Coronary artery (tissue), 2 donors: ENCODE results near the gene GLT1D1.

Experiments used
- DNase-seq: peaks from one replicate; pipeline ENCODE4 v3.0.0-alpha.2; 2017; ENCODE audit warnings: low spot score
- H3K27ac ChIP-seq, 2 donors: fragments of 200-600 bp; sonication (generic); one replicate each; pipeline ENCODE4 v1.5.1; 2016 to 2019
- H3K4me3 ChIP-seq: fragments of 200-600 bp; sonication (generic); 2 replicates; pipeline ENCODE4 v1.5.1; 2016; ENCODE audit warnings: mild to moderate bottlenecking, moderate library complexity
- TF ChIP-seq, protein P1 (sequence below): fragments of 200-600 bp; sonication (generic); IDR thresholded peaks from one replicate; pipeline ENCODE4 v1.5.1; 2019; ENCODE audit warnings: antibody characterized with exemption

Gene GLT1D1

DNA sequence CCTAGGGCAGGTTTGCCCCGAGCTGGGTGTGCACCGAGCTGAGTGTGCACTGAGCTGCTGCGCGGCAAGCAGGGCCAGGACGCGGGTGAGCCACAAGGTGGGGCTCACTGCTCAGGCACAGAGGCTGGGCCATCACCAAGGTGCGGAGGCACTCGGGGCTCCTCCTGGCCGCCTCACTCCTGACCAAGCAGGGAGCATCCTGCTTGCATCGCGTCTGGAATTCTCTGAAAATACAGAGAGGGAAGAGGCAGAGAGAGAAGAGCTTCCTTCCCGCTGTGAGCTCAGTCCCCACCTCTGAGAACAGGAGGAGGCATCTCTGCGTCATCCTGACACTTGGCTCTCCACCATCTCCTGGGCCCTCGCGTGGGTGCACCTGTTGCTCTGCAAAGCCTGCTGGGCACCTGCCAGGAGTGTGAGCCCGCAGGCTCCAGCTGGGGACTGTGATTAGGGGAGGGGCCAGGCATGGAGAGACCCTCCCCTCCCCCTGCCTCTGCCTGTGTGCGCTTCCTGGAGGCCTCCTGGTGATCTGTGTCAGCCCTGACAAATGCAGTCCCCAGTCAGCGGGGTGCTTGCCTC, 116.3 kb downstream of the GLT1D1 start:
- no peak overlapping the region for H3K4me3 ChIP-seq
- no peak for DNase-seq

DNA sequence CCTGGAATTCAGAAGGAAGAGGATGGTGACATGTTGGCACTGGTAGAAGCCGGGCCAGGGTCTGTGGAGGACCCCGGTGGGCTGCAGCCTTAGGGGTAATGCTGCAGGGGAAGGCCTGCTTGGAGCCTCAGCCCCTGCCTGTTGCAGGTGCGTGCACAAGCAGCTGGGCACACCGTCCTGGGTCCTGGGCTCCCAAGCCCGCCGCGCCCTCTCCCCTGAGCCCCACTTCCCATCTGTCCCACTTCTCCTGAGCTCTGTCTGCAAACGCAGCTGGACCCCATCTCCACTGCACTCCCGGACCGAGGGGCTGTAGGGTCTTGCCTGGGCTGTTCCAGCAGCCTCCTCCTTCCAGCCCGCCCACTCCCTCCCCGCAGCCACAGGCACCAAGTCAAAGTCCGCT, 116.8 kb downstream of the GLT1D1 start:
- DNase-seq, result no peak
- TF ChIP-seq, protein P1, sequence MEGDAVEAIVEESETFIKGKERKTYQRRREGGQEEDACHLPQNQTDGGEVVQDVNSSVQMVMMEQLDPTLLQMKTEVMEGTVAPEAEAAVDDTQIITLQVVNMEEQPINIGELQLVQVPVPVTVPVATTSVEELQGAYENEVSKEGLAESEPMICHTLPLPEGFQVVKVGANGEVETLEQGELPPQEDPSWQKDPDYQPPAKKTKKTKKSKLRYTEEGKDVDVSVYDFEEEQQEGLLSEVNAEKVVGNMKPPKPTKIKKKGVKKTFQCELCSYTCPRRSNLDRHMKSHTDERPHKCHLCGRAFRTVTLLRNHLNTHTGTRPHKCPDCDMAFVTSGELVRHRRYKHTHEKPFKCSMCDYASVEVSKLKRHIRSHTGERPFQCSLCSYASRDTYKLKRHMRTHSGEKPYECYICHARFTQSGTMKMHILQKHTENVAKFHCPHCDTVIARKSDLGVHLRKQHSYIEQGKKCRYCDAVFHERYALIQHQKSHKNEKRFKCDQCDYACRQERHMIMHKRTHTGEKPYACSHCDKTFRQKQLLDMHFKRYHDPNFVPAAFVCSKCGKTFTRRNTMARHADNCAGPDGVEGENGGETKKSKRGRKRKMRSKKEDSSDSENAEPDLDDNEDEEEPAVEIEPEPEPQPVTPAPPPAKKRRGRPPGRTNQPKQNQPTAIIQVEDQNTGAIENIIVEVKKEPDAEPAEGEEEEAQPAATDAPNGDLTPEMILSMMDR, result no peak
- no peak overlapping the region for H3K27ac ChIP-seq
- no peak overlapping the region for H3K4me3 ChIP-seq

More for the DNA sequence above, 116.3 kb downstream of the GLT1D1 start:
- no peak overlapping the region for H3K27ac ChIP-seq
- TF ChIP-seq, protein P1, result no peak

DNA sequence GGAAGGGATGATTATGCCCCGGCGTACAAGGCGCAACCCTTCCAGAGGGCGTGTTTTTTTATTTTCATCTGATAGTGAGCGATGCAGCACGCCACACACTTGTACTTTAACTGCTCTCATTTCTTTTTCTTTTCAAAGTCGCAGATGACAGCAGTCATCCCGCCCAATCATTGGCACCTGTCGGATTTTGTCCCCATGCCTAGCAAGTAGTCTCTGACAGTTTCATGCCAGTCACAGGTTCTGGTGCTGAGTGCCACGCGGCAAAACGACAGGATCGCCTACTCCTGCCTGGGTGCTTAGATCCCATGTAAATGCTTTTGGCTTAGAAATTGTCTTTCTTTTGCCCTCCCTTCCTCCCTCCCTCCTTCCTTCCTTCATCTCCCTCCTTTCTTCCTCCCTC, 117.7 kb downstream of the GLT1D1 start:
- TF ChIP-seq, protein P1, result no peak
- H3K27ac ChIP-seq, result no peak overlapping the region
- DNase-seq, result no peak
- no peak overlapping the region for H3K4me3 ChIP-seq

DNA sequence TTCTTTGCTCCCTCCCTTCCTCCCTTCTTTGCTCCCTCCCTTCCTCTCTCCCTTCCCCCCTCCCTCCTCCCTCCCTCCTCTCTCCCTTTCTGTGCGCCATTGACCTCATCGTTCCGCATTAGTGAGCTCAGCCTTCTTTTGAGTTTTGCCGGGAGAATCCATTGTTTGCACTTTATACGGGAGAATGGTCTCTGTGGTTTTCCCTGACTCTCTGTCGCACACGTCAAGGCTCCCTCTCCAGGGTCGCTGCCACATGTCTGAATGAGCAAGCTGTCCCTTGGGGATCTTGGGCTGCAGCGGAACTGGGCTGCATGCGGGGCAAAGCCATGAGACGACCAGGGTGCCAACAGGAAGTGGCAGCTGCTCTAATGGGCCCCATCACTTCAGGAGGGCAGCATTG, 118.5 kb downstream of the GLT1D1 start:
- no peak for DNase-seq
- Histone ChIP-seq H3K4me3 (no peak overlapping the region), H3K27ac (no peak overlapping the region)
- TF ChIP-seq, protein P1, result no peak

DNA sequence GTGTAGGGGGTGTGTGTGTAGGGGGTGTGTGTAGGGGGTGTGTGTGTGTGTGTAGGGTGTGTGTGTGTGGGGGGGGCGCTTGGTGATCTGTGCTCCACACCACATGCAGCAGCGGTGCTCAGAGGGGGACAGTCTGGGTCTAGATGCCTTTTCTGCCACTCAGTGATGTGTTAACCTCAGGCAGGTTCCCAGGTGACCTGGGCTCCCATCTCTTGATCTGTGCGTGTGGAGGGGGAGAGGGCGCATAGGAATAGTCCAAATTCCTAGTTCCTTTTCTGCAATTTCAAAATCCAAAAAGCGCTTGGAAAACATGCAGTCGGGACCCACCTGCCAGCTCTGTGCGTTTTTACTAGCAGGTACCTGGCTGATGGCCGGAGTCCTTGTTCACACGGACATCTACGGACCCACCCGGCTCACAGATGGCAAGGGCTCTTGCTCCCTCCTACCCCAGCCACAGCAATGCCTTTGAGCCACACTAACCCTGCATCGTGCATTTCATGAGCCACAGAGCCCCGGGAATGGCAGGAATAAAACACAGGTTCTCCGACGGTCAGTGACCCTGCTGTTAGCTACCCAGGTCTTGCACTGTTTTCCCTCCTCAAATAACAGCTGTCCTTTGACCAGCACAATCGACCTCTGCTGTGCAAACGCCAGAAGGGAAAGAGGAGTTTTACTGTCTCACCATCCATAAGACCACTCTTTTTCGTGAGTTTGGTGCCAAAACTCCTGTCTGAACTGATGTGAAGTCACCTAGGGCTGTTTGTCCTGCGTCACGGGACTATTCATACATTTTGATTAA, 120.8 kb downstream of the GLT1D1 start:
- H3K27ac ChIP-seq, result no peak overlapping the region
- TF ChIP-seq, protein P1, result no peak
- no peak for DNase-seq
- H3K4me3 ChIP-seq, result no peak overlapping the region

DNA sequence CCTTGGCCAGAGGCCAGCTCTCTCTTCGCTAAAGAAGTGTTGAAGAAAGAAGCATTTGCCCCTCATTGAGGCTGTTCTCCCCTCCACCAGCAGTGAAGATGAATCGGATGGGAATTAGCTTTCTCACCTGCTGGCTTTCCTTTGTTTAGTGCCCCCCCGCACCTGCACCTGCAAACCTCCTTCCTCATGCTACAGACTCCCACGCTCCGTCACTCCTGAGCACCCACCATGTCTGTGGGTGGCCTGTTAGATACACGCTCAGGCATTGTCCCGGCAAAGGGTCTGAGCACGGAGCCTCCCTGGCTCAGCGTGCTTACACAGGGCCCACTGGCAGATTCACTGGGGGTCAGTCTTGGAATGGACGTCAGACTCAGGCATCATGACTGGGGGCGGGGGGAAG, 121.6 kb downstream of the GLT1D1 start:
- Histone ChIP-seq H3K4me3 (no peak overlapping the region), H3K27ac (no peak overlapping the region)
- TF ChIP-seq, protein P1, result no peak
- DNase-seq, result no peak
